Measurements from ENCODE around the gene PPARG. TPM values are rescaled to one million over a fixed set of nuclear protein-coding genes. Genes with fewer than 3 reads are reported as not detected.

Gene PPARG
- total and polyA plus RNA-seq, 2 of the 13 experiments (the other 11 are each of a cell fraction or from before 2014, with no cell fraction given) = 13.9 to 58.3 TPM

- no peak overlapping the region for H3K9ac ChIP-seq (ENCODE audit: insufficient read depth, low read depth, low read length)
- ATAC-seq (no peak), FAIRE-seq (no peak), DNase-seq (ENCODE audit: low spot score) (no peak)
- ChIA-PET POLR2A (interaction anchor here (1.1 to 1.3 kb wide), 3 partner anchors 30 to 137 kb away, joined by 3 to 4 read pairs (median 3); partner anchors contain the start of gene TSEN2), CTCF (ENCODE audit: low intra/inter-chr PET ratio, low total read pairs) (no interaction called here)
- H3K27me3 ChIP-seq (ENCODE audit: control insufficient read depth in 1 of 2, insufficient read depth in 2 of 2, low read length in 2 of 2) = no peaks in the 10 kb centered on the region
- H3K4me1 ChIP-seq (ENCODE audit: insufficient read depth, low read length) = peaks cover 90% of the 10 kb centered on the region
- no peaks in the 10 kb centered on the region for H3K79me2 ChIP-seq (ENCODE audit: insufficient read depth, low read length)
- H4K20me1 ChIP-seq (ENCODE audit: insufficient read depth, low read length) = no peaks in the 10 kb centered on the region
- H3K4me2 ChIP-seq (ENCODE audit: low read depth, low read length) = no peak overlapping the region
- no peak overlapping the region for H2AFZ ChIP-seq (ENCODE audit: low read length)
- no peaks in the 10 kb centered on the region for H3K9me3 ChIP-seq (ENCODE audit: low read length)
- H3K4me3 ChIP-seq (replicated peaks in 1 of 3; ENCODE audit: insufficient read depth in 1 of 3, low read depth in 2 of 3, low read length in 3 of 3) = no peak overlapping the region
- intact Hi-C loops (cut with micrococcal nuclease; ENCODE audit: unreplicated experiment) = no loop called here
- peak overlapping the region; percentile 8 for H3K27ac ChIP-seq (ENCODE audit: extremely low read length, insufficient read depth, low read length)
- TF ChIP-seq KLF9 (CRISPR knock-in tag; IDR thresholded peaks at IDR 0.05; ENCODE audit: low read depth) = no peak
- TF ChIP-seq ZSCAN29 (CRISPR knock-in tag; conservative IDR thresholded peaks at IDR 0.05) = no peak
- TF ChIP-seq NR3C1 (CRISPR knock-in tag; IDR thresholded peaks at IDR 0.05) = no peak
- TF ChIP-seq SALL1 (CRISPR knock-in tag; IDR thresholded peaks at IDR 0.05) = no peak
- no peaks in the 10 kb centered on the region for H3K36me3 ChIP-seq (replicated peaks in 1 of 2; ENCODE audit: control insufficient read depth in 1 of 2, insufficient read depth in 2 of 2, low read length in 2 of 2)
- in situ Hi-C loops (cut with HindIII; ENCODE audit: extremely low pct_ligation_motif_present, low pct_unique_long_range_greater_than_20kb) = no loop called here
- 69% methylated on average over 2 of the region's 2 CpGs for WGBS (ENCODE audit: low lambda C conversion rate)
- BruUV-seq (replicated peaks) = no TSS peak
Measured at GRCh38 chr3:12454816-12455121, 165.9 kb downstream of the PPARG start.

GRCh38 chr3:12455740-12456139 lies 166.9 kb downstream of the PPARG start:
- Histone ChIP-seq H3K27ac (ENCODE audit: extremely low read length, insufficient read depth, low read length) (no peak overlapping the region), H3K4me3 (replicated peaks in 1 of 3; ENCODE audit: insufficient read depth in 1 of 3, low read depth in 2 of 3, low read length in 3 of 3) (no peak overlapping the region), H3K4me1 (ENCODE audit: insufficient read depth, low read length) (peaks cover 90% of the 10 kb centered on the region), H3K4me2 (ENCODE audit: low read depth, low read length) (no peak overlapping the region), H3K9me3 (ENCODE audit: low read length) (no peaks in the 10 kb centered on the region), H3K79me2 (ENCODE audit: insufficient read depth, low read length) (no peaks in the 10 kb centered on the region), H4K20me1 (ENCODE audit: insufficient read depth, low read length) (no peaks in the 10 kb centered on the region), H3K27me3 (ENCODE audit: control insufficient read depth in 1 of 2, insufficient read depth in 2 of 2, low read length in 2 of 2) (no peaks in the 10 kb centered on the region), H3K36me3 (replicated peaks in 1 of 2; ENCODE audit: control insufficient read depth in 1 of 2, insufficient read depth in 2 of 2, low read length in 2 of 2) (no peaks in the 10 kb centered on the region), H2AFZ (ENCODE audit: low read length) (no peak overlapping the region), H3K9ac (ENCODE audit: insufficient read depth, low read depth, low read length) (no peak overlapping the region)
- 94% methylated on average over 6 of the region's 7 CpGs for WGBS (ENCODE audit: low lambda C conversion rate)
- FAIRE-seq (no peak), DNase-seq (ENCODE audit: low spot score) (no peak), ATAC-seq (no peak)
- POLR2A ChIA-PET = no interaction called here
- BruUV-seq (replicated peaks) = no TSS peak
- in situ Hi-C loops (cut with HindIII; ENCODE audit: extremely low pct_ligation_motif_present, low pct_unique_long_range_greater_than_20kb) (no loop called here), intact Hi-C loops (cut with micrococcal nuclease; ENCODE audit: unreplicated experiment) (no loop called here)
- TF ChIP-seq ZNF687 (CRISPR knock-in tag; IDR thresholded peaks at IDR 0.05) (peak; percentile 18; the same call in 1 of the 2 replicates), FOXP4 (CRISPR knock-in tag; IDR thresholded peaks at IDR 0.05) (no peak)
- CTCF ChIA-PET (ENCODE audit: low intra/inter-chr PET ratio, low total read pairs) = no interaction called here

Data from HepG2 (cell line).